Peyer's patch (tissue), 4 donors: ENCODE data around the gene GPR61.

ENCODE experiments used
- CTCF ChIP-seq, 6 experiments: fragments of 450-650 bp in 4 of 6; fragments of 200-600 bp in 2 of 6; sonication (generic) in 1 of 6; IDR thresholded peaks; one replicate each; pipeline ENCODE4 v1.5.1; 2017 to 2019; ENCODE audit warnings: antibody characterized with exemption in 6 of 6, mild to moderate bottlenecking in 3 of 6, moderate library complexity in 1 of 6
- POLR2A ChIP-seq, 2 donors: fragments of 450-650 bp; IDR thresholded peaks; one replicate each; pipeline ENCODE4 v1.5.1; 2017; ENCODE audit warnings: antibody characterized with exemption in 2 of 2, mild to moderate bottlenecking in 2 of 2, moderate library complexity in 2 of 2

GRCh38 chr1:109504974-109505373 lies 34.7 kb upstream of the GPR61 start:
- TF ChIP-seq POLR2A (IDR thresholded peaks at IDR 0.05) (no peak), CTCF (IDR thresholded peaks at IDR 0.05) (no peak)
